NCI-H1436 (cell line): ENCODE results near the gene NT5DC1.
A peak's percentile ranks its signal among the peaks of the same experiment; 100 is the strongest.

Experiments
- DNase-seq: peaks from one replicate; lab custom pipeline; 2025; lab: John Stamatoyannopoulos, UW

Gene NT5DC1

DNA sequence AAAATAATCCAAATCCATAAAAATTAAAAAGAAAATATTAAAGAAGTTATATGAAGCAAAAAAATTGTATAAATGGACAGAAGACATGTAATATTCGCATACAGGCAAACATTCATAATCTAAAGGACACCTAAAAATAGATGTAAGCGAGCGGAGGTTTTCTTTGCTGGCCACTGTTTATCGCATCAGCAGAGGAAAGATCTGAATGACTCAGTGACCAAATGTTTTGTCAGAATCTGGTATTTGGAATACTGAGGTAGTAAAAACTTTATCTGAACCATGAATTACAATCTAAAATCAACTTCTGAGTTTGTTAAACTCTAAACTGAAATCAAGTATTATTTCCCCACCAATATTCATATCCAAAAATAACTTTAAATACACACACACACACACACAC, 145.4 kb downstream of the NT5DC1 start:
- DNase-seq: no peak

DNA sequence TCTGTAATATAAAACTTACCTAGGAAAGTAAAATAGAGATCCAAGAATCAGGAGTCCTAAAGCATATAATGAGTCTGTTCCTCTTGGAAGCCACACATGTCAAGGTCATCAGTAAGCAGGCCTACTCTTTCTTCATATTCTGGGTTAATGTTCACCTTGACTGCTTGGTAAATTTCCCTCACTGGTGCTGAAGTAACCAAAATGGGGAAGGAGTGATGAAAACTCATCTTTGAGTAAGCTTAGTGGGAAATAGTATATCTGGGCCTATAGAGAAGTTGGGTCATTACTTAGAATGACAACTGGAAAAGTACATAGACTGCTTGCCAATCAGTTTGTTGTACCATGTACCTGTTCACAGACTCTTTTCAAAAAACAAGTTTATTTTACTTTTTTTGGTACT, 146.6 kb downstream of the NT5DC1 start:
- no peak for DNase-seq

GRCh38 chr6:116248577-116248976, 147.9 kb downstream of the NT5DC1 start:
- DNase-seq: no peak

- no peak for DNase-seq
These were observed 151.1 kb downstream of the NT5DC1 start for GRCh38 chr6:116251568-116252384.

- no peak for DNase-seq
These were observed 152.5 kb downstream of the NT5DC1 start for GRCh38 chr6:116253188-116253504.

GRCh38 chr6:116253505-116254296, 153.0 kb downstream of the NT5DC1 start, which contains the start of gene TSPYL4:
Gene TSPYL4, minus strand, starts transcription at chr6:116254075. Its CDS starts 67 bp downstream, at chr6:116254008.
- DNase-seq: peak; percentile 95

DNA sequence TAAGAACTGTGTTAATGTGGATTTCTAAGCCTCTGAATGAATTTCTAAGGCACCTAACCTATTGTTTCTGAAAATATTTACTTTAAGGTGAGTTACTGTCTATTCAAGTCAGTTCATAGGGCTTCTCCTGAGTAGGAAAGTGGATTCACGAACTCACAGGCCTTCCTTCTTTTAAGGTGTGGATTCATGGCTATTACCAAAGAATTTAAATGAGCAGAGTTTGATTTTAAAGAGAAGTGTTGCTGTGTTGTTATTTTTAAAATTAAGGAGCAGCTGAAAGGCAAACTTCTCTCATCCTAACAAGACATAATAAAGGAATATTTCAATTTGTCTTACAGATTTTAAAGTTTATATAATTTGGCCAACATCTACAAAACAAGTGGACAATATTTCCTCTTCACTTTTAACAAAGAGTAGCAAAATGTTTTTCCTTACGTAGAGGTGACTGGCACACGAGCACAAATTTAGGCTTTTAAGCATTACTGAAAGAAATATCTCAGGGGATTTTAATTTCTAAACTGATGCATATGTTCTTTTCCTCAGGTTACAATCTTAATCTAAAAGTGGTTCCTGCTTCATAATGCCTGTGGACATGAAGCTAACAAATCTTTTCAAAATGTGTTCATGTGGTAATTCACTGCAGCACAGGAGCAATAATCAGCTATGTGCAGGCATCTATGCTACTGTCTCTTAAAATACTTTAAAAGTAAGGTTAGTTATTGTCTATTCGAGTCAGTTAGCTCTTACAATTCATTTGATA, 153.8 kb downstream of the NT5DC1 start:
- DNase-seq: no peak

DNA sequence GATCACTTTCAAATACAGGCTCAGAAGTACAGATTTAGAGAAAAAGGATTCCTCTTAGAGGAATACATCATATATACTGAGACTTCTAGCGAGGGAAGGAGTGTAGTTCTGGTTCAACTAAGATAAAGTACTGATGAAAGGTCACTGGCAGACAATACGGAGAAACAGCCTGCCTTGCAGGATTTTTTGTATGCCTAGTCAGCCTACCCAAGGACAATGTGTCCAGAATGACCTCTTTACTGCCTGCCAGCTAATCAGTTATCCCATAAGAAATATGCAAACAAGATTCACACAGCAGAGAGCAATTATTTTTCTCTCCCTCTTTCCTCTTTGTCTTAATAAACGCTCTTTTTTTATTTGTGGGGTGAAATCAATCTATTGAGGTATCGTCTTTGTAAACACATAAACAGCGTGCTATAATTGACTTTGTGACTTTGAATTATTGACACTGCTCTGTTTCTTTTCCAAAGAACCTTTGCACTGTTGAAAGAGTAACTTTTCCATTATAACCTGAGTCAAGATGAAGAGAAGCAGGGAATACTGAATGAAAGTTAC, 154.7 kb downstream of the NT5DC1 start:
- no peak for DNase-seq

- no peak for DNase-seq
These were observed 156.0 kb downstream of the NT5DC1 start for GRCh38 chr6:116256694-116257093.

DNA sequence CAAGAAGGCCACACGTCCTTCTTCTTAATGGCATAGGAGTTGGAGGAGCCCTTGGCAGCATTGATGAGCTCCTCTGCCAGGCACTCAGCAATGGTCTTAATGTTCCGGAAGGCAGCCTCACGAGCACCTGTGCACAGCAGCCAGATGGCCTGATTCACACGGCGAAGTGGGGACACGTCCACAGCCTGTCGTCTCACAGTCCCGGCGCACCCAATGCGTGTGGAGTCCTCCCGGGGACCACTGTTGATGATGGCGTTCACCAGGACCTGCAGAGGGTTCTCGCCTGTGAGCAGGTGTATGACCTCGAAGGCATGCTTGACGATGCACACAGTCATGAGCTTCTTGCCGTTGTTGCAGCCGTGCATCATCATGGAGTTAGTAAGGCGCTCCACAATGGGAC, 157.9 kb downstream of the NT5DC1 start:
- DNase-seq: no peak

DNA sequence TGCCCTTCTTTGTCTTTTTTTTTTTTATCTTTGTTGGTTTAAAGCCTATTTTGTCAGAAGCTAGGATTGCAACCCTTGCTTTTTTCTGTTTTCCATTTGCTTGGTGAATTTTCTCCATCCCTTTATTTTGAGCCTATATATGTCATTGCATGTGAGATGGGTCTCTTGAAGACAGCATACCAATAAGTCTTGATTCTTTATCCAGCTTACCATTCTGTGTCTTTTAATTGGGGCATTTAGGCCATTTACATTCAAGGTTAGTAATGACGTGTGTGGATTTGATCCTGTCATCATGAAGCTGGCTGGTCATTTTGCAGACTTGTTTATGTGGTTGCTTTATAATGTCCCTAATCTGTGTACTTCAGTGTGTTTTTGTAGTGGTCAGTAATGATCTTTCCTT, 162.7 kb downstream of the NT5DC1 start:
- DNase-seq: no peak

GRCh38 chr6:116265041-116265829, 164.6 kb downstream of the NT5DC1 start:
- no peak for DNase-seq

GRCh38 chr6:116266803-116267202, 166.2 kb downstream of the NT5DC1 start:
- no peak for DNase-seq

DNA sequence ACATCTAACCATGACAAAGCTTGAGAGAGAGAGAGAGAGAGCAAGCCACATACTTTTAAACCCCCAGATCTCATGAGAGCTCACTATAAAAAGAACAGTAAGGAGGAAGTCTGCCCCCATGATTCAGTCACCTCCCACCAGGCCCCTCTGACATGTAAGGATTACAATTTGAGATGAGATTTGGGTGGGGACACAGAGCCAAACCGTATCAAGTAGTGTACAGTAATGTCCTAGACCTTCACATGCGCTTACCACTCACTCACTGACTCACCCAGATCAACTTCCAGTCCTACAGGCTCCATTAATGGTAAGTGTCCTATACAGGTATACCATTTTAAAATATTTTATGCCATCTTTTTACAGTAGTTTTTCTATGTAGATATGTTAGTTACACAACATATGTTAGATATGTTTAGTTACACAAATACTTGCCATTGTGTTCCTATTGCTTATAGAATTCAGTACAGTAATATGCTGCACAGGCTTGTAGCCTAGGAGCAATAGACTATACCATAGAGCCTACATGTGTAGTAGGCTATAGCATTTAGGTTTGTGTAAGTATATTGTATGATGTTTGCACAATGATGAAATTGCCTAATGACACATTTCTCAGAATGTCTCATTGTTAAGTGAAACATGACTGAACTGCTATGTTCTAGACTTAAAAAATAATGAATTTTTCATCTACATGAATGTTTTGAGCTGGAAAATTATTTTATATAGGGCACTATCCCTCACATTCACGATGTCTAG, 167.4 kb downstream of the NT5DC1 start:
- no peak for DNase-seq

DNA sequence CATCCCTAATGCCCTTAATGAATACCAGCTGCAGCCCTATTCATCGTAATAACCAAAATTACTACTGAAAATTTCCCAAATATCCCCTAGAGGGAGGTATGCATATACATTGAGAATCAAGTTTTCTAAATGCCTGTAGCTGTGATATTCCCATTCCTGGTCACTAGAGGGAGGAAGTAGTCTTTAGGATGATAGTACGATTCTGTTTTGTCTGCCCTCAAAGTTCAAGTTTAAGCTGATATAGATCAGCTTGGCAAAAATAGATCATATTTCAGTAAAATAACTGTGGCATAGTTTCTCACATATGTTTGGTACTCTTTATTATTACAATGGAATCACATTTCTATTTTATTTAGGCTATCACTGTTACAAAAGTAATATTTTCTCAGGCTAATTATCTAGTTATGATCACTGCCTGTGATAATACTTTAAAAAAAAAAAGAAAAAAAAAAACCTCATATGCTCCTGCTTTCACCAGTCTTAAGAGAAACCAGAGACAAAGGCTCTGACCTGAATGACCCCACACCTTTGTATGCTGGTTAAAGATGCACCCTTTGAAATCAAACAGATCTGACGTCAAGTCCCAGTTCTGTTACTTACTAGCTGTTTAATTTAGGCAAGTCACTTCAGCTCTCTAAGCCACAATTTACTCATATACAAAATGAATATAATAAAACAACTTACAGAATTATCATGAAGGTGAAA, 168.1 kb downstream of the NT5DC1 start:
- peak; percentile 30 for DNase-seq

GRCh38 chr6:116271149-116271708, 170.6 kb downstream of the NT5DC1 start:
- DNase-seq: no peak

DNA sequence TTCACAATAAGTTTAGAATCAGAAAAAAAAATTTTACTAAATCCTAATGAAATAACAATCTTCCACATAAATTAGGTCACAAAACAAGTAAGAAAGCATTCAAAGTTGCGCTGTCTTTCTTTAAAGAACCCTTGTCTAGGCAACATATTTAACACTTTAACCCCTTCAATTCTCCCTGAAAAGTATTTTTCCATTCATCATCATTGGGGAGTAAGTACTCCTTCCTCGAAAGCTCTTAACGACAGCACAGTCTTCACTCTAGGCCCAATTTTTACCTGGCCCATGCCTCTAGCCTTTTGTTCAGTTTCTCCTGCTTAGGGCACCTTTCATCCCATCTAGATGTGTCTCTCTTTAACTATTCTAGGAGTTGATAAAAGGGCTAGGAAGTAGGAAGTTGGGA, 176.5 kb downstream of the NT5DC1 start:
- DNase-seq: no peak

- DNase-seq: no peak
These were observed 177.8 kb downstream of the NT5DC1 start for GRCh38 chr6:116278481-116278829.

GRCh38 chr6:116278854-116279231, 178.2 kb downstream of the NT5DC1 start:
- DNase-seq: no peak
